Activated CD4-positive, alpha-beta T cell treated with anti-CD3 and anti-CD28 coated beads for 48 hours (primary cell): ENCODE measurements around the gene PRODH.
"Not testable (repeated sequence)": the region's sequence is repeated elsewhere in the genome, so short reads cannot be mapped to it uniquely, and the experiment has no call there.

Experiments
- DNase-seq: peaks from one replicate; pipeline ENCODE4 v3.0.0-alpha.2; 2020

Gene PRODH

DNA sequence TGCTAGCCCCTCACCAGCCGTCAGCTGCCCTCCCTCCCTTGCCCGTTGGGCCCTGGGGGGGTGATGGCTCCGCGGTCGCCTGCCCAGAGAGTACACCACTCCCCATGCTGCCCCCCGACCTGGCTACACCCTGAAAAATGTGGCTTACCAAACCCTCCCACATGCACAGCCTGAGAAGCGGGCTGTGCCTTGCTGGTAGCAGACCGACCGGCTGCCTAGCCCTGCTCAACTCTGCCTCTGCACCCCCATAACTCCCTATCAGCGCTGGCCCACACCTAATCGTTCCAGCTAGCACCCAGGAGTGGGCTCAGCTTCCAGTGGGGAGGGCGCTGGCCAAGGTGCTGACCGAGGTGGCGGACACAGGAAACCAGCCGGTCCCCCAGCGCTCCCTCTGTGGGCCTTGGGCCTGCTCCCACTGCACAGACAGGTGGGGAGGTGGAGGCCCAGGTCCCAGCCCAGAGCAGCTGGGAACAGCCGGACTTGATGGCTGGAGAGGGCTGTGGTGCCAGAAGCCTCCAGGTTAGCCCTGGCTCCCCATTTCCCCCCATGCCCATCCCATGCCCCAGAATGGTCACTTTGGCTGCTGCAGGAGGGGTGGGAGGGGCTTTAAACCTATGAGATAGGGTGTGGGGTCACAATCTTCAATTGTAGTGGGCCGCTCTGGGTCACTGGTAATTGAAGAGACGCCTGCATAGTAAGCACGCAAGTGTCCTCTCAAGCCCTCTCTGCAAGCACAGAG lies 32.1 kb upstream of the PRODH start:
- DNase-seq, result peak; percentile 34

DNA sequence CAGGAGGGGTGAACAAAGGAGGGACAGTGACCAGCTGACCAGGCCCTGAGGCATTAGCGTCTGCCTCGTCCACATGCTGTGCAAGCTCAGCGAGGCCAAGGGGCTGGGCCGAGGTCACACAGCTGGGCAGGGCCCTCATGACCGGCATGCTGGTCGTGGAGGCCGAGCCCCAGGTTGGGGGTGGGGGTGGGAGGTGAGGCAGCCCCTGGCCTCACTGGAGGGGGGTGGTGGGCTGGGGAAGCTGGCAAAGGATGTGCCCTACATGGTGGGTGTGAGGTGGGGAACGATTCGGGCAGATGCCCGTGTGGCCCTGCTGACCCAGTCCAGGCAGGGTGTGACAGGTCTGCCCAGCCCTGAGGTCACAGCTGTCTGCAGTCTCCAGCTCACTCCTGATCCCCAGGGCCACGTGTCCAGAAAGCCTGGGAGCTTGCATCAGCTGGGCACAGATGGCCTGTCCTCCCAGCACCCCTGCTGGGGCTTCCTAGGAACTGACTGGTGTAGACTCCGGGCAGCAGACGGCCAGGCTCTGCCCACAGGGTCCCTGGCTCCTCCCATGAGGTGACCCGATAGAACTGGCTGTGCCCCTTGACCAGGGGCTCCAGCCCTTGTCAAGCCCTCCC lies 31.4 kb upstream of the PRODH start:
- DNase-seq, result not testable (repeated sequence)

DNA sequence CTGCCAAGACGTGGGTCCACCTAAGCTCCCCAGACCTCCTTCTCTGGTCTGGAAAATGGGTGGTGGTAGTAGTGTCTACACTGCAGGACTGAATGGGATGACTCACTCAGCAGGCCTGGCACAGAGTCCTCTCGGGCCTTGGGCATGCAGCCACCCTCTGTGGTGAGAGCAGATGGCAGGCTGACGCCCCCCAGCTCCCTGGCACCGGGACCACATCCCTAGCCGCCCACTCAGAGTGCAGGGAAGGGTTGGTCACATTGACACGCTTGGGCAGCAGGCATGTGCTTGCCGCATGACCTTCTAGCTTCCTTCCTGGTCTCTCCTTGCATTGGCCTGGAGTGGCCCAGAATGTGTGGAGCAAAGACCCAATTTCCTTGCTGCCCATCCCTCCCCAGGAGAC lies 30.7 kb upstream of the PRODH start:
- DNase-seq, result no peak

DNA sequence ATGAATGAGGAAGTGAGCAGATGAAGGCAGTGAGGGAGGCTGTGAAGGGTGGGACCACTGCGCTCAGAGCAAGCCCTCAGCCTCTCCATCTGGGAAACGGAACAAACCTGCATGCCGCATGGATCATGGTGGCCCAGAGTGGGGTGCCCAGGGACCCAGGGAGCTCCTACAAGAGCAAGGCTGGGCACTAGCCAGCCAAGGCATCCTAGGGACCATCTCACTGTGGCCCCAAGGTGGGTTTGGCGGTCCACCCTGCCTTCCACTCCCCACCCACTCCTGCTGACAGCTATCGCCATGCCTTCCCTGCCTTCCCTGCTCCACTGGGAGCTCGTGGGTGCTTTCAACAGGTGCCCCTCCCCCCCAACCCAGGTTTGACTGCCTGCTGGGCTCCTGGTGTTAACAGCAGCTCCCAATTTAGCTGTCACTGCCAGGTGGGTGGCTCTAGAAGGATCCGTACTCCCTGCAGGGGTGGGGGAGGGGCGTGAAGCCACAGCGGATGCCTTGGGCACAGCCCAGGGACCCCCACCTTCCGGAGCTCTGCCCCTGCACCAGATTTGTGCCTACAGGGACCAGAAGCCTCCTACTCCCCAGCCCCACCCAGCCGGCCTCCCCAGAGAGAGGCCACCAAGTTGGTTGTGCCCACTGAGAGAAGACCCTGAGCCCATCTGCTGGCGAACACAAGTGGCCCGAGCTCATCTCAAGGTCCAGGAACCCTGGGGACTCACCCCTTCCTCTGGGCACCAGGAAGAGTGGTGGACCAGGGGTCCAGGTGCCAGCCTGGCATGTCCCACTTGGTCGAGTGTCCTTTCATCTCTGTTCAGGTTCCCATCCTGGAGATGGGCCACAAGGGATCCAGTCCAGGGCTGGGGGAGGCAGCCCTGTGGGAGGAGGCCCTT lies 29.7 kb upstream of the PRODH start:
- DNase-seq, result no peak

DNA sequence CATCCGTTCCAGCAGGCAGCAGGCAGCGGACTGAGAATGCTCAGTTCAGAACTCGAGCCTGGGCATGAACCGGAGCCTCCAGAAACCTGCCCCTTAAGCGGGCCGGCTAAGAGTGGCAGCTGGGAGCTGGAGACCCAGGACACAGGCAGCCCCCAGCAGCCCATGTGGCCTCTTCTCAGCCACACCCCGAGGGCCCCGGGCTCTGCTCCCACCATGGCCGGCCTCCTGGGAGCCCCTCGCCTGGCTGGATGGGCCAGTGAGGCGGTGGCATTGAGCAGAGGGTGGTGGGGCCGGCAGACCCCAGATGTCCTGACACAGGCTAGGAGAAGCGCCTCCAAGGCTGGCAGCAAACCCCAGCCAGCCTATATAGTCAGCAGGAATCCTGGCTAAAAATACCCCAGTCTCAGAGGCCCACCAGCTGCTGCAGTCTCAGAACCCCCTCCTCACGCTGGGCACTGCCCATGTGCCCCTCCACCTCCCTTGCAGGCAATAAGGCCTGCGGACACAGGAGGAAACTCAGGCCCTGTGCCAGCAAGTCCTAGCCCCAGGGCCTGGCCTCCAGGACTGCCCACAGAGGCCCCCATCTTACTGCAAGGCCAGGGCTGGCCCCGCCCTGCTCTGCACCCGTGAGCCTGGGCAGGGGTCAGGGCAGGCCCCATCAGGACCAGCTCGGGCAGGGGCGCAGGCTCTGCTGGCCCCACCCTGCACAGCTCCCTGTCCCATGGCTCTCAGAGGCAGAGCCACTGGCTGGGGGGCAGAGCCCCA lies 28.6 kb upstream of the PRODH start:
- DNase-seq, result not testable (repeated sequence)

DNA sequence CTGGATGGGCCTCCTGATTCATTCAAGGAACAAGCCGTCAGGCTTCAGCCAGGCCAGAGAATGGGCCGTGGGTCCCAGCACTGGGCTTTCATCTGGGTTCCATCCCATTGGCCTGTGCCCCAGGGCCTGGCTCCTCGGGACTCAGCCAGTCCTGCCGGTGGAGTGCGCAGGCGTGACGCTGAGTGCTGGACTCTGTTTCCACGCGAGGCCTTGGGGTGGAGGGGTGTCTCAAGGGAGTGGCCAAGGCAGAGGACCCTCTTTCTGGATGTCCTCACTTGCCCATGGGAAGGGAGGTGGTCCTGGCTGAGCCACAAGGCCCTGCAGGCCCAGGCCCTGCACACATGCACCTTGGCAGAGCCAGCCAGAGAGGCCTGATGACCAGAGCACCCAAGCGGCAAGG lies 28.0 kb upstream of the PRODH start:
- not testable (repeated sequence) for DNase-seq

DNA sequence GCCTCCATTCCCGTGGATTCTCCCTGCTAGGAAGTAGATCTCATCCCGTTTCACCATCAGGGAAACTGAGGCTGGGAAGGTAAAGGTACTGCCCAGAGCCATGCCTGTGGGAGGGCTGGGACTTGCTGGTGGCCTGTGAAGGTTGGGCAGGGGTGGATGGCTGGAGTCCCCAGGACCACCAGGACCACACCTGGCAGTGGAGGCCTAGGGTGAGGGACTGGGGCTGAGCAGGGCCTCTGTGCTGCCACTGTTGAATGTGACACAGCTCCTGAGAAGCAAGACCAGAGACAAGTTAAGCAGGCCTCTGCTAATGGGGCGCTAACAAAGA lies 26.2 kb upstream of the PRODH start:
- no peak for DNase-seq

DNA sequence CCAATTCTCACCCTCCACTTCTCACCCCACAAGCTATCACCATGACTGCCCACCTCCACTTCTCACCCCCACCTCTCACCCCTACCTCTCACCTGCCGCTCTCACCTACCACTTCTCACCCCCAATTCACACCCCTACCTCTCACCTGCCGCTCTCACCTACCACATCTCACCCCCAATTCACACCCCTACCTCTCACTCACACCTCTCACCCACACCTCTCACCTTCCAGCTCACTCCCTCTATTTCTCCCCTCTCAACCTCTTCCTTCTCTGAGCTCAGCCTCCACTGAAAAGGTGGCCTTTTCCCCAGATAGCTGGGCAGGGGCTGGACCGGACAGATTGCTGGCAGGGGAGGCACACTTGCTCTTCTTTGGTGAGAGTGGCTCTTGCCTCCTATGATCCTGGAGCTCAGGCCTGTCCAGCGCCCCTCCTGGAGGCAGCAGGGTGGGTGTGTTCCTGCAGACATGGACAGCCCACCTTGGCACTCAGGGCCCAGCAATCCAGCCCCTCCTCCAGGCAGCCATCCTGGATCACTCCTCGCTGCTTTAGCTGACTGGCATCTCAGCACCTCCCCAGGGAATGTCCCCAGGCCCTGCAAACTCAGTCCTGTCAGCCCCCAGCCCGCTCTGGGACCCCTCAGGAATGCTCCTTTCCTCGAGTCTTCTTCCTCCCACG lies 25.7 kb upstream of the PRODH start:
- not testable (repeated sequence) for DNase-seq

DNA sequence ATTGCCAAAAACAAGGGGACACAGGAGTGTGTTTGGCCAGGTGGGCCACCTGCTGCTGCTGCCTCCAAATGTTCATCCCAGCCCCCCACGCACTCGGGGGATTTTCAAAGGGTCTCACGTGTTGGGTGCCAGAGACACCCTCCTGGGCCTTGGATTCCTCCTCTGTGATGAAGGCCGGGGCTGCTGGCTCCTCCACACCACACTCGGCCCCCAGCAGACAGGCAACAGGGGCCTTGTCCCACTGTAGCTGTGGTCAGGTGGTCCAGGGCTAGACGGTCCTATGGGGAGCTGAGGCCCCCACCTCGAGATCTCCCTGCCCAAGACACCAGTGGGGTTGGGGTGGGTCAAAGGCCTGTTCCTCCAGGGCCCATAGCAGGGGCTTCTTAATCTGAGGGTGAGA lies 25.1 kb upstream of the PRODH start:
- not testable (repeated sequence) for DNase-seq

DNA sequence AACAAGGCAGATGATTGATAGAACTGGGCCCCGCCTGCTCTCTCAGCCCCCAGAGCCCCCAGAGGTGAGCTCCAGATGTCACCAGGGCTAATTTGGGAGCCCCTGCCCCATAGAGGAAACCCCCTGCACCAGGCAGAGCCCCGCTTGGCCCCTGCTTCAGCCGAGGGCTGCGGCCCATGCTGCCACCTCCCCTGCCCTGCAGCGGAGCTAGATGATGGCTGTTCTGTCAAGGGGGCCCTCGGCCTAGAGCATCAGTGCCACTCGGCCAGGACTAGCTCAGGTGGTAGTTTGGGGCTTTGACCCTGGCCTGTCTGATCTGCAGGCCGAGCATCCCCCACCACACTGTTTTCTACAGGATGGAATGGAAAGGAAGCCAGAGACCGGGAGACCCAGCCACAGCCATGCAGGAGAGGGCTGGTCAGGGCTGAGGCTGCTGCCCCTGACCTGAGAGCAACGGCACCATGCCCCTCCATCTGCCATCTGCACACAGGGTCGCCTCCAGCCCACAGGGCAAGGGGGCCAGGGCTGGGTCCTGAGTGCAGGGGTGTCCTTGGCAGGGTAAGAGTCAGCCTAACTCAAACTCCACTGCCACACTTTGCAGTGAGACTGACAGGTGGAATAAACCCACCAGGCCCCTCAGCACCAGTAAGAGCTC lies 24.2 kb upstream of the PRODH start:
- not testable (repeated sequence) for DNase-seq

DNA sequence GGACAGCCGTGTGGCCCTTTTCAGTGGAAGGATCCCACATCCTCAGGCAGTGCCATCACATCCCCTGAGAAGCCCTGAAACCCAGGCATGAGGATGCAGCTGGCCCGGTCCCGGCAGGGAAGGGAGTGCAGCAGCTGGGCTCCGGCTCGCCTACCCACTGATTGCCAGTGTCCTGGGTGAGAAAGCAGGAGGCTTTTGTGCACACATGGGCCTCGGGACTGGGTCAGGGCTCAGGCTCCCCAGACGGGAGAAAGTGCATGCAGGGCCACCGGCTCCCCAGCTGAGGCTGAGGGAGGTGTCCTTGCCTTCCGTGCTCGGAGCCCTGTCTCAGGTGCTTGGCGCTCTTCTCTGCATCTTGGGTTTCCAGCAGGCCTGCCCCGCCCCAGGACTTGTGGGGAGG lies 23.6 kb upstream of the PRODH start:
- not testable (repeated sequence) for DNase-seq

DNA sequence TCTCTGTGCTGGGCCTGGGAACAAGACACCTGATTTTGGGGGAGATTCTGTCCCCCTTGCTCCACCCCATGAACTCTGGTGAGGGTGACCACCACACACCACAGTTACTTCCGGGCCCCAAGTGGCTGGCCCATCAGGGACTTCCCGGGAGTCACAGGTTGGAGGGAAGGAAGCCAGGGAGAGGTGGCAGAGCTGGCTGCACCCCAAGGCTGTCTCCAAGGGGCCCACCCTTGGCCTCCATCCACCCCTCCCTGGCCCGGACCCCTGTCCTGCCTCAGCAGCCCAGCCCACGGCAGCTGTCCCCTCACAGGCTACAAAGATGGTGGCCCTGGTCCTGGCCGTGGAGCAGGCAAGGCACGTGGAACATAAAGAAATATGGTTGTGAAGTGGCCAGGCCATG lies 23.2 kb upstream of the PRODH start:
- DNase-seq, result not testable (repeated sequence)

DNA sequence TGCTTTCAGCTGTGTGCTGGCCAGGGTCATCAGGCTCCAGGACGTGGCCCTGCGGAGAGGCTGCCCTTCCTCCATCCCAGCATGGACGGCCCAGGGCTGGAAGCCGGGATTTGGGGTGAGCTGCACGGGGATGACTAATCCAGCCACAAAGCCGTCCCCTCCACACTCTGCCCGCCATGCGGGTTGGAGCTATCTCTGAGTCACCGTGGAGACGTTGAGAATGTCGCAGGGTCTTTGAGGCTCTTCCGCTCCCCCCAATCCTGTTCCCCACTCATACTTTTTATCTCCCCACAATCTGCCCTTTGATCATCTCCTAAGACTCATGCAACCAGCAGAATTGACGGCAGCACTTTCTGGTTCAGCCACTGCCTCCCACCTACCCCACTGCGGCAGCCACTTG lies 22.6 kb upstream of the PRODH start:
- not testable (repeated sequence) for DNase-seq

DNA sequence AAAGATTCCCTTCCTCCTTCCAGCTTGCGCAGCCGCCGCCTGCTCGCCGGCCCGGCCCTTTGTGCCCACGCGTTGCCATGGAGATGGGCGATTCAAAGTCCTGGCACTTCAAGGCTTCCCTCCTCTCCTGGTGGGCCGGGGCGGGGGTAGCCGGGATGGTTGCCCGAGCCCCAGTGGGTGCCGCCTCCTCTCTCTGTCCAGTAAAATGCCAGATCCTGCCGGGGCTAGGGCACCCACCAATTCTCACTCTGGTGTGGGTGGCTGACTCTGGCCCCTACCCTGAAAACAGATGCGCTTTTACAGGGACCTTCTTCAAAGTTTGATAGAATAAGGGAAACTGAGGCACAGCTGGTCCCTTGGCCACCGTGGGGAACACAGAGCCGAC lies 22.2 kb upstream of the PRODH start:
- DNase-seq, result not testable (repeated sequence)

DNA sequence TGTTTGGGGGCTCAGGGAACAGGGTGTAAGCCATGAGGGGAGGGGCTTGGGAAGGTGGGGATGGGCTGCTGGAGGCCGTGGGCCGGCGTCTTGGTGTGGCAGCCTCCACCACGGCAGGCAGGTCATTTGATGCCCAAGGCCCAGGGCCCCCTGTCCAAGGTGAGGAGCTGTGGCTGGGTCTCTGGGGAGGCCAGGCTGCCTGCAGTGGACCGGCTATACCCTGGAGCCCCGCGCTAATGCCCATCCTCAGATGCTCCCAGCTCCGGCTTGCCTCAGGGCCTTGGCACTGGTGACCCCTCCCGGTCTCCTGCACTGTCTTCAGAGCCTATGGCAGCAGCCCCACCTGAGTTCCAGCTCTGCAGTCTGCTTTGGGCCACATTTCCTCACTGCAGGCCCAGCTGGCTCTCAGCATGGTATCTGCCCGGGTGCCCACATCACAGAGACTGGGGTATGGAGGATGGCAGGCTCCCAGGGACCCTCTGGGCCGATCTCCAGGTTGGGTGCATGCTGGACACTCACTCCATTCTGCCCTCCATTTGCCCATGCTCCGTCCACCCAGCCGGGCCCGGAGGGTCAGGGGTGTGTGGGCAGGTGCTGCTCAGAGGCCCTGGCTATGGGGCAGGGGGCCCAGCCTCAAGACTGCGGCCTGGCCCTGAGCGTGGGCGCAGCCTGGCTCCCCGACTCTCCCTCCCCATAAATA lies 21.7 kb upstream of the PRODH start:
- not testable (repeated sequence) for DNase-seq

DNA sequence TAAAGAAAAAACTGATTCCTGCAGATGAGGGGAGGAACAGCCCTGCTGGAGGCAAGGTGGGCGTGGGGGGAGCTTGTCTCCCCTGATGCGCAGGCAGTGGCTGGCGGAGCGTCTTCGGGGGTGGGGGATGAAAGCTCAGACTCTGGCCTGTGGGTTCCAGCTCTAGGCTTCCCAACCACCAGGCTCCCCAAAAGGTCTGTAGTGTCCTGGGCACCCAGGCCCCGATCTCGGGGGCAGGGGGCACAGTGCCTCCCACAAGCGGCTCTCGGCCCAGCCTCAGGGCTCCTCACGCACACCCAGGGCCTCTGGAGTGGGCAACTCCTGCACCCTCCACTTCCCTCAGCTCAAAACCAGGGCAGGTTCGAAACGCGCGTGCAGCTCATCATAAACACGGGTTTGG lies 20.9 kb upstream of the PRODH start:
- DNase-seq, result not testable (repeated sequence)

DNA sequence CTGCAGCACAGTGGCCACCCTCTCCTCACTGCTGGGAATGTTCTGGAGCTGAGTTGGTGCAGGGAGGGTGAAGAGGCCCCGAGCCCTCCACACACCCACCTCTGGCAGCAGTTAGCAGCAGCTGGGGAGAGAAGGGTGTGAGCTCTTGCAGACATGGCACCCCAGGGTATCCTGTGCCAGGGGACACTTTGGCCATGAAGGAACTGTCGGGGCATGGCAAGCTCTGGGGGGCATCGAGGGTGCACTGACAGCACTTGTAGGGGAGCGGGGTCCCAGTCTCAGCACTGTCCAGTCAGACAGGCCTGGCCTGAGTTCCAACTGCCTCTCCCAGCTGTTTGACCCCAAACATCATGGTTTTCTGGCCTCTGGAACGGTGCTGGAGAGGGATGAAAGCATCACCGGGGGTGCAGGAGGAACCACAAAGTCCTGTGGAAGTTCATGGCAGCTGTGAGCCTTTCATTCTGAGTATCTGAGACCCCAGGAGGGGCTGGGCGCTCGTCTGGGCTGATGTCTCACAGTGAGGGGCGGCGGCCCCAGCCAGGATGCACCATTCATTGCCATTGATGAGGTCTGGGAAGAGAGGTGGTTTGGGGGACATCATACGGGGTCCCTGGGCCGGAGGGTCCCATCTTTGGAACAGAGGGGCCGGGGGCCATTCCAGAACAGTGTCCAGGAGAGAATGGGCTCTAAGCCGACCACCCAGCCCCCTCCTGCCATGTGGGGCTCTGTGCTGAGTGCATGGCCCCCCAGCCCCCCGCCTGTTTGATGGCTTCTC lies 20.2 kb upstream of the PRODH start:
- not testable (repeated sequence) for DNase-seq

DNA sequence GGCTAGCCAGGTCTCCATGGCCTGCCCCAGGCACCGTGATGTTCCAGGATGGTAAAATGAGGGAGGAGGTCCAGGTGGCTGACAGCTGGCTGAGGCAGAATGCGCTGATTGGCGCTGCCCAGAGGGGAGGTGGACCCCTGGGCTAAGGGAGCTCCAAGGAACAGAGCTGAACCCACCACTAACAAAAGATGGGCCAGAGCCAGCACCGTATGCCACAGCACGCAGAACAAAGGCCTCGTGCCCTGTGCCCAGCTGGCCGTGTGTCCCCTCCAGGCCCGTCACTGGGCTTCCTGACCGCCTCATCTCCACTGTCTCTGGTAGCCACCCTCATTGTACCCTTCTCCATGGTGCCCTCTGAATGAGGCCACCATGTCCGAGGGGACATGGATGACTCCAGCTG lies 19.6 kb upstream of the PRODH start:
- no peak for DNase-seq

DNA sequence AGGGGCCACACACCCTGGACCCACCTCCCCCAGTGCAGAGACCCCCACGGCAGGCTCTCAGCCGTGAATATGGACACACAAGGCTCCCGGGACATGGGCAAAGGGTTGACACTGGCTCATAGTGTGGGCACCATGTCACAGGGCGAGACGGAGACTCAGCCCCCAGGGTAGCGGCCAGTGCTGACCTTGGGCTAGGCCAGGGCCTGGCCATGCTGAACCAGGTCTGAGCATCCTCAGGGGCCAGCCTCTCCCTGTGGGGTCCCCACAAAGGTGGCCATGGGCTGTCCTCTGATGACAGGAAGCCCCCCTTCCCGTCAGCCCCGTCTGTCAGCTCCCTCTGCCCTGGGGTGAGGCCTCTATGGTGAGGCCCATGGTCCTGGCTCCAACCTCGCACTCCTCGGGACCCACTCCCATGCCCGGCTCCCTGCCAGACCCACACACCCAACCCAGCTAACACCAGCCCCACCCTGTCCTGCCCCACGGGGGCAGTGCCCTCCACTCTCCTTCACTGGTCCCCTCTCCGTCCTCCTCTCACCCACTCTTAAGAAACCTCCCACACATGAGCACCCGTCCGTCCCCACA lies 19.0 kb upstream of the PRODH start:
- no peak for DNase-seq
